Colon (tissue), 2 donors: ENCODE data around the gene CCDC187.
"Not testable (repeated sequence)": the region's sequence is repeated elsewhere in the genome, so short reads cannot be mapped to it uniquely, and the experiment has no call there.

Experiments
- FAIRE-seq: peaks from 2 replicates; lab custom pipeline; 2012; peaks lifted over from hg19 to GRCh38; lab: Jason Lieb, UNC
- donor health status: control.
- donor health status: control.

The CCDC187 gene

DNA sequence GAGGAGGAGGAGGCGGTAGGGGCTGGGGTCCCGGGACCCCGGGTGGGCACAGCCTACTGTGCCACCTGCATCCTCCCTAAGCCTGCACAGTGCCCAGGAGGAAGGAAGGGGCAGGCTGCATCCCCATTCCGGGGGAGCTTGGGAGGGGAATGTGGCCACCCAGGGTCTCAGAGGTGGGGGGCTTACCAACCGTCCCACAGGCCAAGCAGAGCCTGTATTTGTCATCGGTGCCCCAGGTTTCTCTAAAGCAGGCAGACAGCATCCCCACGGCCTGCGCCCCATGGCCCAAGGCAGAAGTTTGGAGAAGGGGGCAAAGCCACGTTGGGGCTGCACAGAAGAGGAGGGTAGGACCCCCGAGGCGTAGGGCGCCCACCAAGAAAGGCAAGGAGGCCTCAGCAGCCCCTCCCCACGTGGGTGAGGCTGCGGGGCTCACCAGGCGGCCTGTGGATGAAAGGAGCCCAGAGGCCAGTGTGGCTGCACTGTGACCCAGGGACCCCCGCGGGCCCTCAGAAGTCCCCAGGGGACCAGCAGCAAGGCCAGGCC is 22.9 kb upstream of the CCDC187 start:
- no peak for FAIRE-seq

DNA sequence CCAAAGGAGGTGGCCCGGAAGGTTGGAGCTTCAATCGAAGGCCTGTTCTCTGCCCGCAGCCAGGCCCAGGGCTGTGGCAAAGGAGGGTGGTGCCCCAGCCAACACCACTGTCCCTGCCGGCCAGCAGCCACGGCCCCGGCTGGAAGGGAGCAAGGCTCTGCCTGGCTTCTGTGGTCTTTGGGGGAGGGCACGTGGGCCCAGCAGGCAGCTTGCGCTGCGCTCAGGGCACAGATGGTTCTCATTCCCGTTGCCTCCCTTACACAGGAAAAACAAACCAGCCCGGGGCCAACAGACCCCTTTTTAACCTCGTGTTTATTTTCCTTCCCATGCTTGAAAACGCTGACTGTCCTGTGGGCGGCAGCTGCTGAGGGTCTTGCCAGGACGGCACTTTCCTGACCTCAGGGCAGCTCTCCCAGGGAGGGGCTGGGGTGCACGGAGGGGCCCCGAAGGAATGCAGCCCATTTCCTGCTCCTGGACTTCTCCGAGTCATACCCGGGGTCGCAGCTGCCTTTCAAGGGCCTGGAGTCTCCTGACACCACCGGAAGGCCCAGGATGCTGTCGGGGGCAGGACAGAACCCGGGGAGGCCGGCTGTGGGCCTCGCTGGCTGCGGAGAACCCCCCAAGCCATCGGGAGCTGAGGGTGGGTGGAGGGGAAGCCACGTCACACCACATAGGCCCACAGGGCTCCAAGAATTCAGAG is 22.3 kb upstream of the CCDC187 start:
- no peak for FAIRE-seq

DNA sequence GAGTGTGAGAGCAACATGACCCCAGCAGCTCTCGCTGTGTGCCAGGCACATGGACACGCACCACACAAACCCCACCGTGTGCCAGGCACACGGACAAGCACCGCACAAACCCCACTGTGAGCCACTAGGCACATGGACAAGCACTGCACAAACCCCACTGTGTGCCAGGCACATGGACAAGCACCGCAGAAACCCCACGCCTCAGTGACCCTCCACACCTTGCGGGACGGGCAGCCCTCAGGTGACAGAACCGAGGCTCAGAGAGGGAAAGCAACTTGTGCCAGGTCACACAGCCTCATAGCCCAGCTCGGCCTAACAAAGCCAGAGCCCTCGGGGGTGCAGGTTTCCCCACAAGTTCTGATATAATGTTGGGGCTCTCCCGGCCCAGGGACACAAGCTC is 21.5 kb upstream of the CCDC187 start:
- FAIRE-seq = no peak

DNA sequence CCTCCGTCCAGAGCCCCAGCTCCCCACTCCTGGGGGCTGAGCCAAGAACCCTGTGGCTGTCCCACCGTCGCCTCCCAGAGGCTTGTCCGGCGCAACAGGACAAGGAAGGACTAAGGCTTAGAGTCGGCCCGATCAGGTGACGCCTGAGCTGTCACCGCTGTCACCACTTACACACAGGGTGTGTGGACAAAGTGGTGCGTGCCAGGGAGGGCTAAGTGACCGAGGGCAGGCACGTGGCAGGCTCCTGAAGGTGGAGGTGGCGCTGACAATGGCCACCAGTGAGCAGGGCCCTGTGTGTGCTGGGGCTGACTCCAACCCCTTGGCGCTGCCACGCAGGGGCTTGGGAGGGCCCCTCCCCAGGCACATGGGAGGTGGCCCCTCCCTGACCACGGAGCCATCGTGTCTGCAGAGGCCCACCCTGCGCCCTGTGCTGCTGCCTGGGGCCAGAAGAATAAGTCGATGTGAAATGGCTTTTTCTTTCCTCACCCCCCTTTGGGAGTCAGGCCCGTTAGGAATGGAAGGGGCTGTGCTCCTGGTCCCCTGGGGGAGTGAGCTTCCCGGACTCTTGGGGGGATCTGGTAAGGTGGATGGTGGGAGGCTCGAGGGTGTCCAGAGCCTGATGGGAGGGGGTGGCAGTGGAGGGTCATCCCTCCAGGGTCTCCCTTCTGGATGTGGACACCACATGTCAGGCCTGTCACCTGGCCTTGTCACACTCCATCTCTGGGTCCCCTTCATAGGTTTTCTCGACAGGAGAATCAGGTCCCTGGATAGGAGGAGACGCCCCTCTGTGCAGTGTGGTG is 20.8 kb upstream of the CCDC187 start:
- no peak for FAIRE-seq

DNA sequence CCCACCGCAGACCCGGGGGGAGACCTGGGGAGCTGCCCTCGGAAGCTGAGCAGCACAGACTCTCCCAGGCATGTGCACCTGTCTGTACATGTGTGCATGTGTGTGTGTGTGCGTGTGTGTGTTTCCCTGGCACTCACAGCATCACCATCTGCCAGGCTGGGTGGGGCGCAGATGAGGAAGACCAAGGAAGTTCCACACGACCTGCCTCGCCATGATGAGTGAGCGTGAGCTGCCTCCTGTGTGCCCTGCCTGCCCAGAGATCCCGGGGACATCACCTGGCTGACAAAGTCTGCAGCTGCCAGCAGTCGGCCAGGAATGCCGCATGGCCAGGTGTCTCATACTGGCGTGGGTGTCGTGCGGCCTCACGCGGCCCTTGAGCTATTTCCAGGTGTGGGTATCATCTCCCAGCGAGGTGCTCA is 19.5 kb upstream of the CCDC187 start:
- FAIRE-seq = no peak

DNA sequence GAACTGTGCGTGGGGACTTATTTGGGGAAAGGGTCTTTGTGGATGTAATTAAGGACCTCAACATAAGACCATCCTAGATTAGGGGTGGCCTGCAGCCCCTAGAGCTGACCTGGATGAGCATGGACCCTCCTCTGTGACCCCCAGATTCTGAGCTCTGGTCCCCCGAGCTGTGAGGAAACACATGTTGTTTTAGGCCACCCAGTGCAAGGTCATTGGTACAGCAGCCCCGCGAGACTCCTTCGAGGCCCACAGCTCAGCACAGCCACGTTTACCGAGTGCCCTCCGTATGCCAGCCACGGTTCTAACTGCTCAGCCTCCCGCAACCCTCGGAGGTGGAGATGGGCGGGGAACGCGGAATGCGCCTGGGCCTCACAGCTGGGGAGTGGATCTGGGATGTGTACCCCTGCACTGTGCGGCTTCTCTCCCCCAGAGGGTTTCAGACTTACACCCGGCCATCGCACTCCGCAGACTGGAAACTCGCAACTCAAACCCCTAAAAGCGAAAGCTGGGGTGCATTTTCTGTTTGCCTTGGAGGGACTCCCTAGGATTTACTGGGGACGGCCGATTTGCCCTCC is 18.9 kb upstream of the CCDC187 start:
- FAIRE-seq = no peak

DNA sequence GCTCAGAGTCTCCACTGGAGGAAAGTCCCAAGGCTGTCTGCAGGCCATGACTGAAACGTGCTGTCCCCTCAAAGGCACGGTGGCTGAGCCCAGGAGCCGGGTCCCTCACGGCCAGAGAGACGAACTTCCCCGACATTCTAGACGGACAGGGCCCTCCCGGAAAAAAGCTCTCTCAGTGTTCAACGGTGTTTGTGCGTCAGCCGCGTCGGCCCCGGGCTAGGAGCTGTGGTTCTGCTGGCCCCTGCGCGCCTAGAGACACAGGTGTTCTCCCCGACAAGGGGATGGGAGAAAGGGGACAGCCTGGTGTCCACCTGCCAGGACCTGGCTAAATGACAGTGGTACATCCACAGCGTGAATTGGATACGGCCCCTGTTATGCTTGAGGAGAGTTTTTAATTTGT is 17.7 kb upstream of the CCDC187 start:
- FAIRE-seq = no peak

DNA sequence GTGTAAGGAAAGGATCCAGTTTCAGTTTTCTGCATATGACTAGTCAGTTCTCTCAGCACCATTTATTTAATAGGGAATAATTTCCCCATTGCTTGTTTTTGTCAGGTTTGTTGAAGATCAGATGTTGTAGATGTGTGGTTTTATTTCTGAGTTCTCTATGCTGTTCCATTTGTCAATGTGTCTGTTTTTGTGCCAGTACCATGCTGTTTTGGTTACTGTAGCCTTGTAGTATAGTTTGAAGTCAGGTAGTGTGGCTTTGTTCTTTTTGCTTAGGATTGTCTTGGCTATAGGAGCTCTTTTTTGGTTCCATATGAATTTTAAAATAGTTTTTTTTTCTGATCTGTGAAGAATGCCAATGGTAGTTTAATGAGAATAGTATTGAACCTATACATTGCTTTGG is 17.1 kb upstream of the CCDC187 start:
- FAIRE-seq = not testable (repeated sequence)

DNA sequence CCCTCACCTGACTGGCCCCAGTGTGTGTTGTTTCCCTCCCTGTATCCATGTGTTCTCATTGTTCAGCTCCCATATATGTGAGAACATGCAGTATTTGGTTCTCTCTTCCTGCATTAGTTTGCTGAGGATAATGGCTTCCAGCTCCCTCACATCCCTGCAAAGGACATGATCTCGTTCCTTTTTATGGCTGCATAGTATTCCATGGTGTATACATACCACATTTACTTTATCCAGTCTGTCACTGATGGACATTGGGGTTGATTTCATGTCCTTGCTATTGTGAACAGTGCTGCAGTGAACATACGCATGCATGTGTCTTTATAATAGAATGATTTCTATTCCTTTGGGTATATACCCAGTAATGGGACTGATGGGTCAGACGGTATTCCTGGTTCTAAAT is 16.1 kb upstream of the CCDC187 start:
- not testable (repeated sequence) for FAIRE-seq

DNA sequence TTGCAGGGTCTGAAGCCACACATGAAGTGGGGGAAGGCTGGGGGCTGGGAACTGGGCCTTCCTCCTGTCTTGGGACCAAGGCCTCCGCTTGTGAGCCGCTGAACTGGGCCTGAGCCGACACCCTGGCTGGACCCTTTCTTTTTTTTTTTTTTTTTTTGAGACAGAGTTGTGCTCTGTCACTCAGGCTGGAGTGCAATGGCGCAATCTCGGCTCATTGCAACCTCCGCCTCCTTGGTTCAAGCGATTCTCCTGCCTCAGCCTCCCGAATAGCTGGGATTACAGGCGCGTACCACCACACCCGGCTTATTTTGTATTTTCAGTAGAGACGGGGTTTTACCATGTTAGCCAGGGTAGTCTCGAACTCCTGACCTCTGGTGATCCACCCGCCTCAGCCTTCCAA is 15.3 kb upstream of the CCDC187 start:
- not testable (repeated sequence) for FAIRE-seq

DNA sequence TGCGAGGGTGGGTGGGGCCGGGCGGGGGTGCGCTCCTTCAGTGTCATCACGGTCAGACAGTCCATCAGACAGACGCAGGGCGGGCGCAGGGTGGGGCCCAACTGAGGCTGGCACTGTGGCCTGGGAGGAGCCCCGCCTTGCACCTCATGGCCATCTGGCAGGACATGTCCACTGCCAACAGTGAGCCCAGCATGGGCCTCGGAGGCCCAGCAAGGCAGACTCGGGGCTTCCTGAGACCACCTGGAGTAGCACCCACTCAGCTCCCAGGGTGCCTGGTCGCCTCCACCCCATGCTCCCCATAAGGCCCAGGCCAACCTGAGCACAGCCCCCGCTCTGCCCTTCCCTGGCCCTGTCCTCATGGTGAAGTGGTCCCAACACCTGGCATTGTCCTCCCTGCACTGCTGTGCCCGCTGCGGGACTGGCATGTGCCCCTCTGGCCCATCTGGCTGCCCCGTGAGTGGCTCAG is 14.9 kb upstream of the CCDC187 start:
- FAIRE-seq = no peak

DNA sequence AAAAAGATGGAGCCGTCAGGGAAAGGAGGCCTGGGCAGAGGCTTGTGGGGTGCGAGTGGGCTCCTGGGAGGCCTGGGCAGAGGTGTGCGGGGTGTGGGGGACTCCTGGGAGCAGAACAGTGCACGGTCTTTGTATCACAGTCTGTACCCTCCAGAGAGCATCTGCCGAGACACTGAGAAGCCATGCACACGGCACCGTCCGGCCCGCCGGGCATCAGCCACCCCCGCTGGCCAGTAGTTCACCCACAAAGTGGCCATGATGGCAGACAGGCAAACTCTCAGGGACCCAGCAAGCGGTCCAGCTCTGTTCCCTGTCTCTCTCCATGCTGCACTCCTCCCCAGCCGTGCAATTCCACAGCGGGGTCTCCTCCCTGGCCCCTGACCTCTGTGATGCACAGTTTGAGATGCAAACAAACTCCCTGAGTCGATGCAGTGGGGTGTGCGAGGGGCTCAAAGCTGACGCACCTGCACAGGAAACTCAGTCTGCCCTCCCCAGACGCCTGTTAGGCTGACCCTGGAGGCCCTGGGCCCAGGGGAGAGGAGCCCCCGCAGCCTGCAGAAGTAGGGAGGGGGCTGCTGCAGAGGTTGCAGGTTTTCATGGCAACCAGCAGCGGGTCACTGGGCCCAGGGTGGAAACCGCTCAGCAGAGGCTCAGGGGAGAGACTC is 14.3 kb upstream of the CCDC187 start:
- FAIRE-seq = no peak

DNA sequence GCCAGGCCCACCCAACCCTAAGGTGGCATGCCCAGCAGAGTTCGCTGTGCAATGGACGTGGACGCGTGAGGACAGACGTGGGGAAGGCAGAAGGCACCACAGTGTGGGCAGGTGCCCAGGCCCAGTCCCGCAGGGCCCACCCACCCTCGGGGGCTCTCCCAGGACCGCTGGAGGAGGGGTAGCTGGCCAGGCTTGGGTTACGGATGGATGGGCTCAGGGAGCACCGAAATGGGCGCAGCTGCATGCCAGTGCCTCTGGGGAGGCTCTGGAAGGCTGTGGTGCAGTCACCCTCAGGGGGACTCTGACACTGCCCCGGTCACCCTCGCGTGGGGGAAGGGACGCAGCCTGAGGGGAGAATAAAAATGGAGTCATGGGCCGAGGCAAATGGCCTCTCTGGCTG is 13.8 kb upstream of the CCDC187 start:
- no peak for FAIRE-seq

DNA sequence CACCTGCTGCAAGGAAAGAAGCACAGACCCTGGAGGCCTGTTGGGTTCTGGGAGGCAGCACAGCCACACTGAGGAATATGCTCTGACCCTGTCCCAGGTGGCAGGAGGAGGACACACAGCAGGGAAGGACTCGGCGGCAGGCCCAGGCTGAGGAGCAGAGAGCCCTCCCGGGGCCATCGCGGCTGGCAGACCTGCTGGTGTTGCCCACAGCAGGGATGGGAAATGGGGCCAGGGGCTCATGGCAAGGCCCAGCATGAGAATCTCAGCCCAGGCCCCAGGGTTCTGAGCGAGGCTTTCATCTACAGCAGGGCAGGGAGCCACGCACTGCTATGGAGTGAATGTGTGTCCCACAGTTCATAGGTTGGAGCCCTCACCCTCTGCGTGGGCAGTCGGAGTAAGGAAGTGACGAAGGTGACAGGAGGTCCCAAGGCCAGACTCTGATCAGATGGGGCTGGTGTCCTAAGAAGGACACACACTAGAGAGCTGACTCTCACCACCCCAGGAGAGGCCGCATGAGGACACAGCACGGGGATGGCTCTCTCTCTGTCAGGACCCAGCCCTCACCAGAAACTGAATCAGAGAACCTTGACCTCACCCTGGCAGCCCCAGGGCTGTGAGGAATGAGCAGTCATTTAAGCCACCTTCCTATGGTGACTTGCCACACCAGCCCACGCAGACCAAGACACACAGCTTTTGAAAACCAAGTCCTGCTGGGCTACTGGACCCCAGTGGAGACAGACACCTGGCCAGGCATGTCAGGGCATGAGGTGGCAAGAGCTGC is 13.2 kb upstream of the CCDC187 start:
- no peak for FAIRE-seq

DNA sequence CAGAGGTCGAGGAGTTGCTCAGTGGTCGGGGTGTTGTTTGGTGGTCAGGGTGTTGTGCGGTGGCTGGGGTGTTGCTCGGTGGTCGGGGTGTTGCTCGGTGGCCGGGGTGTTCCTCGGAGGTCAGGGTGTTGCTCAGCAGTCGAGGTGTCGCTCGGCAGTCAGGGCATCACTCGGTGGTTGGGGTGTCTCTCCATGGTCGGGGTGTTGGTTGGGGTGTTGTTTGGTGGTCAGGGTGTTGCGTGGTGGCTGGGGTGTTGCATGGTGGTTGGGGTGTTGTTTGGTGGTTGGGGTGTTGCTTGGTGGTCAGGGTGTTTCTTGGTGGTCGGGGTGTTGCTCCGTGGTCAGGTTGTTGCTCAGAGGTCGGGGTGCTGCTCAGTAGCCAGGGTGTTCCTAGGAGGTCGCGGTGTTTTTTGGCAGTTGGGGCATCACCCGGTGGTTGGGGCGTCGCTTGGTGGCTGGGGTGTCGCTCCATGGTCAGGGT is 12.4 kb upstream of the CCDC187 start:
- no peak for FAIRE-seq

DNA sequence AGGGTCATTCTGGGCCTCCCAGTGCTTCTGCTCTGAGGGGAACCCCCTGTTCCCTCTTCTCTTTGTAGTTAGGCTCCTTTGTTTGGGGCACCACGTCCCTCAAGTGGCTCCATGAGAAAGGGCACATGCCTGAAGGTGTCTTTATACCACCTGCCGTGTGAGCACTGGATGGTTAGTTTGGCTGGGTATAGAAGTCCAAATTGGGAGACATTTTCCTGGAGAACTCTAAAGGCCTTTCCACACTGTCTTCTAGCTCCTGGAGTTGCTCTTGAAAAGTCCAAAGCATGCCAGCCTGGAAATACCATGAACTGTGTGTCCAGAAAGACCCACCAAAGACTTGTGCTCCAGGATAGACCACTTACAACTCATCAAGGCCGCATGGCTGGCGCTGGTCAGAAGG is 11.1 kb upstream of the CCDC187 start:
- FAIRE-seq = no peak

DNA sequence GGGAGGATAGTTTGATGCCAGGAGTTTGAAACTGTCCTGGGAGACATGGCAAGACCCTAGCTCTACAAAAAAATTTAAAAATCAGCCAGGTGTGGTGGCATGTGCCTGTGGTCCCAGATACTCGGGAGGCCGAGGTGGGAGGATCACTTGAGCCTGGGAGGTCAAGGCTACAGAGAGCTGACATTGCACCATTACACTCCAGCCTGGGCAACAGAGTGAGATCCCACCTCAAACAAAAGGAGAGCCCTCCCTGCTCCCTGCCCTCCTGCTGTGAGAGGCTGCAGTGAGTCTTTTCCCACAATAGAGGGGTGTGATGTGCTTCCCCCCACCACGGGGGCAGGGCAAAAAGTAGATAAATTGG is 10.1 kb upstream of the CCDC187 start:
- no peak for FAIRE-seq

DNA sequence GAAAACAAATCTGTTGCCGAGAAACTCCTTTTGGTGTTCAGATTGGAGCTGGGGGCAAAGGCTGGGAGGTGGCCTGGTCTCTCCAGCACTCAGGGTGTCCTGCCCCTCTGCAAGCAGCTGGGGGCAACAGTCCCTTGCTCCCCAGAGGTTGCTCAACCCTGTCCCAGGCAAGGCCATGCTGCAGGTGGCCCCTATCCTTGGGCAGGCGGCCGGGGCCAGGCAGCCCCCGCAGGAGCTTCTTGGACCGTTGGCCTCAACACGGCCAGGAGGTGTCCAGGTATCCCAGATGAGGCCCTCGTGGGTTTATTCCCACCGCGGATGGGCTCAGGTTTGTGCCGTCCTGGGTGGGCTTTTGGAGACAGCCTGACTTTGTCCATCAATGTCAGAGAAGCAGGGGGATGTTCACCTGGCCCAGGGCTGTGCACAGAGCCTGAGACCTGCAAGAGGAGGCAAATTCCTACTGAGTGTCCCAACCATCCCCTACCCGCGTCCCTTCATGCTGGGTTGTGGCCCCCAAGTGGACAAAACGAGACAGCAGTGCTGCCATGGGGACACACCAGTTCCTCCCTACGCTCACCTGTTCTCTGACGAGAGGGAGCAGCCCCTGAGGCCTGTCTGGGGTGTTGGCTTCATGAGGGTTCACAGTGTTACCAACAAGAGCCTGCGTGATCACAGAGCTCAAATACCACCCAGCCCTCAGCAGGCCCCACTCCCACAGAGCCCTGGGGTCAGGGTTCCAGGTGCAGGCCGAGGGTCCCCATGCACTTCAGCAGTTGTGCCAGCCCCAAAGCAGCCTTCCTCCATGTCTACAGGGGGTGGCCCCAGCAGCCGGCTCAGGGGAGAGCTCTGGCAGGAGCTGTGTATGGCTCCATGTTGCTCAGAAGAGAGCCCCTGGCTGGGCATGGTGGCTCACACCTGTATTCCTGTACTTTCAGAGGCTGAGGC is 9.5 kb upstream of the CCDC187 start:
- FAIRE-seq = no peak

DNA sequence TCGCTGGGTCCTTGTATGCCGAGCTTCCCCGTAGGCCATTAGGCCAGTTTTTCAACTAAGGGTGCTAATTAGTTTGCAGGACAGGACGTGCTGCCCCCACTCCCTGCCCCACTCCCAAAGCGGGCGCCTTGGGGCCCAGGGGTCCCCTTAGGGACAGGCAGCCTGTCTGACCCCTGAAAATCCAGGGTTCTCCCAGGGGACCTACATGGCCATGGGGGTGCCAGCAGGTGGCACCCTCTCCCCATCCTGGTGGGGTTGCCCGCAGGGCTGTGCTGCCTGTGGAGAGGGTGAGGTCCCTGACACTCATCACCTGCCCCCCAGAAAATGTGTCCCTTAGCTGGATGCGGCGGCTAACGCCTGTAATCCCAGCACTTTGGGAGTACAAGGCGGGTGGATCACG is 8.5 kb upstream of the CCDC187 start:
- no peak for FAIRE-seq

DNA sequence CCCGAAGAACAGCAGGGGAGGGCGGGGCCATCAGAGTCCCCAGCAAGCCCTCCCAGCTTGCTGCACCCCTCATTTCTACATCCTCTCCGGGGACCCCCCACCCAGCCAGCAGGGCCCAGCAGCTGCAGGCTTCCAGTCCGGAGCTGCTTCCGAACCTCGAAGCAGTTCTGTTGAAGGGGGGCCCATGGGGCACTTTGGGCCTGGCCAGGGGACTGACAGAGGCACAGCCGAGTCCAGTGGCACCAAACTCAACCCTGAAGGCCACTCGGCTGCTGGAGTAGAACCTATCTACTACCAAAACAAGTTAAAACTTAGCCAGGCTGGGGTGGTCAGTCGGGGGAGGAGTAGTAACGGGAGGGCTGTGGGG is 8.1 kb upstream of the CCDC187 start:
- FAIRE-seq = no peak
